HG03060 (cell line): ENCODE data around the gene GRIK4.
"Not testable (repeated sequence)": the region's sequence is repeated elsewhere in the genome, so short reads cannot be mapped to it uniquely, and the experiment has no call there.

Experiments
- ATAC-seq: cut with Tn5 transposase; IDR thresholded peaks from one replicate; pipeline ENCODE4 v1.9.1; 2021; ENCODE audit warnings: low read depth, moderate number of reproducible peaks; ENCODE audit not compliant: unreplicated experiment

Gene GRIK4

DNA sequence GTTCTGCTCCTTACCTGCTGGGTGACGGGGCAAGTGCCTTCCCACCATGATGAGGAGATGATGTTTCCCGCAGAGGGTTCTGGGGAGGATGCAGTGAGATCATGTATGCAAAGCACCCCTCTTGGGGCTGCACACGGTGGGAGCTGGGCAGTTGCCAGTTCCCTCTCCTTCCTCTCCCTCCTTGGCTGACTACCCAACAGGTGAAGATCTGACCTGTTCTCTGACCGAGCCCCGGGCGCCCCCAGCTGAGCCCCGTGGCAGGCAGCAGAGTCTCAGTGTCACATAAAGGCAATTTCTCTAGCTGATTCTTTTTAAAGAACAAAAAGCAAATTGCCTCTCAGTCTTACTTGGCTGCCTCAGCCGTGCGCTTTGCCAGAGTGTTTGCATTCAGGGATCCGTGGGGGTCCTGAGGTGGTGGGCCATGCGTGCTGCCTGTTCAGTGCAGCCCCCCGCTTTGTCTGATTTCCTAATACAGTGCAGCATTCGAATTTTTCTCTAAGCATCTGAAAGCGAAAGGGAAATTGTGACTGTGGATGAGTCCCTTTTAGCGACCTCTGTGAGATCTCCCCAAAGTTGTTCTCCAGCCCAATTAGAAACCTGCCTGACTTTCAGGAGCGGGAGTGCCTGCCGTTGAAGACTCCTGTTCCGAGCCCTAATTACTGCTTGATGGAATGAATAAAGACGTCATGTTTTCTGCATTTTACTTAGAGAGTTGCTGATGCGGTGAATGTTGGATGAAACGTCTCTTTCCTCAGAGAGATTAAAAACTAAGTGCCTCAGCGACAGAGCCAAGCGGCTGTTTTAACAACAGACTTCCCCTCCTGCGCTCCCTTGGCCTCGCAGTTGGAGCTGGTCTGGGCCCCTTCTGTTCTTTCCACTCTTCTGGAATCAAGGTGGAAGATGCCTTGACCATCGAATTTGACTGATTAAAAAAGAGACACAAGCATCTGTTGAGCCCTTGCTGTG lies 86.0 kb downstream of the GRIK4 start:
- ATAC-seq, result no peak

DNA sequence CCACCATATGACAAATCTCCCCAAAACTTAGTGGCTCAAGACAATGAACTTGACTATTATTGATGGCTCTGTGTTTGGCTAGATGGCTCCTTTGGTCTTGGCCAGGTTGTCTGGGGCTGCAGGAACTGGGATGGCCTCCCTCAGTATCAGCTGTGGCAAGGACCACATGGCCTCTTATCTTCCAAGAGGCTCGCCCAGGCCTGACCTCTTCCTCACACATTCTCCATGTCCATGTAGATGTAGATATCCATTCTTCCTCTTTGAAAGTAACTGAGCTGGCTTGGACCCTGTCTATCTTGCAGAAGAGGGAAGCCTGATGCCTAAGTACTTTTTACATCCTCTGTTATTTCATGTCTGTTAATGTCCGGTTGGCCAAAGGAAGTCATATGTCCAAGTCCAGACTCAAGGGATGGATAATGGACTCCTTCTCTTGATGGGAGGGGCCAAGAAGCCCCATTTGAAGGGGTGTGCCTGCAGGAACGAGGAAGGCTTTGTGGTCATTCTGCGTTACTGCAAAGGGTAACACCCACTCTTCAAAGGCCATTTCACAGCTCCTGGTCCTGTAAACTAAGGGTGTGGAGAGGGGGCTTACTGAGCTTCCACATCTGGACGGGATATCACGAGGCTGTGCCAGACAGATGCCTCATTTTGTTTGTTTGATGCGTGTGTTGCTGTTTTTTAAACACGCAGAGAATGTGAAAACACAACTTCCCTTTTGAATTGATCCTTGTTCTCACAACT lies 87.1 kb downstream of the GRIK4 start:
- no peak for ATAC-seq

DNA sequence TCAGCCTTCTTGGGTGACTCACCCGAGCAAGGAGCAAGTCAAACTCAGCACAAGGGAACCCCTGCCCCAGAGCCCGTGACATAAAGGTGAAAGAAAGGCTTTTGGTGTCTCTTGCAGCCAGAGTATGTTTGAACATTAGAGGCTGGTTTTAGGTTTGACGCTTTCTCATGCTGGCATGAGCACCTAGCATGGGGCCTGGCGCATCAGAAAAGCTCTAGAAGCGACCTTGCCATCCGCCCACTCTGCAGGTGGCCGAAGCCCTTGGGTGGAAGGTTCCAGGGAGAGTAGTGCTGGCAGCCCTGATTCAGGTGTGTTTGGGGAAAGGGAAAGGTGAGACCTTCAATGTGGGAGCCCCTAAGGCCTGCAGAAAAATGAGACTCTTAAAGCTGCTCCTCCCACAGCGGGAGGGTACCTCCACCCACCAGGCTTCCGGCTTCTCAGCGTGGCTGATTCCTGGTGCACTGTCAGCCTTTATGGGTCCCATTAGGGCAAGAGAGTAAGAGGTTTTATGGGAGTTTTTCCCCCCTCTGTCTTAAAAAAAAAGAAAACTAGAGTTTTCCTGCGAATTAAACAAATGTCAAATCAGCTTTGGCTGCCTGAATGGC lies 88.4 kb downstream of the GRIK4 start:
- no peak for ATAC-seq

DNA sequence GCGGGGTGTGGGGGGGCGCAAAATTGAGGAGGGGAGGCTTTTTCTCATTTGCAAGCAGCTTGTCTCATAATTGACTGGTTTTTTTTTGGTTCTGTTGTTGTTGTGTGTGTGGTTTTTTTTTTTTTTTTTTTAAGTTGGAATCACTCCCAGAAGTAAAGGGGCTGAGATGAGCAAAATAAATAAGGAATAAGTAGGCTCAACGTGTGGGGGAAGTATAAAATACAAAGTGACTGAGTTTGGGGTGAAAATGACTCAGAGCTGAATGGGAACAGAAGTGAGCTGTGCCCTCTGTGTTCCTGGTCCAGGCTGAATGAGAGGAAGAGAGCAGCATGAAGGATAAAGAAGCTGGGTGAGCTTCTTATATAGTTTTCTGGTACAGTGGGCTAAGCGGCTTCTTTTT lies 90.0 kb downstream of the GRIK4 start:
- no peak for ATAC-seq

DNA sequence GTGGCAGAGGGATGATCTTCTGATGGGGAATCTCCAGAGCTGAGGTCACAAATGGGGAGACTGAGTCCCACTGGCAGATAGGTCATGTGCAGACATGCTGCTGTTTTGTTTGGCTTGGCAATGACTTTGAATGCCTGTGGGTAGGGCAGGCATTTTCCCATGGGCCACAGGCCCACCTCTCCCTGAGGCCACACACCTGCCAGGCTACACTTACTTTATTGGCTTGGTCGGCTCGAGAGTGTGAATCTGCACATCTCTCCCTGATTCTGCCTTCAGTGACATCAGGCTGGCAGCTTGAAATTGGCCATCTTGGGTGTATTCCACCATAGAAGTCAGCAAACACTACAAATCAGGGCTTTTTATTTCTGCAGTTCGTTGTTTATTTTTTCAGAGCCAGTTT lies 91.5 kb downstream of the GRIK4 start:
- no peak for ATAC-seq

DNA sequence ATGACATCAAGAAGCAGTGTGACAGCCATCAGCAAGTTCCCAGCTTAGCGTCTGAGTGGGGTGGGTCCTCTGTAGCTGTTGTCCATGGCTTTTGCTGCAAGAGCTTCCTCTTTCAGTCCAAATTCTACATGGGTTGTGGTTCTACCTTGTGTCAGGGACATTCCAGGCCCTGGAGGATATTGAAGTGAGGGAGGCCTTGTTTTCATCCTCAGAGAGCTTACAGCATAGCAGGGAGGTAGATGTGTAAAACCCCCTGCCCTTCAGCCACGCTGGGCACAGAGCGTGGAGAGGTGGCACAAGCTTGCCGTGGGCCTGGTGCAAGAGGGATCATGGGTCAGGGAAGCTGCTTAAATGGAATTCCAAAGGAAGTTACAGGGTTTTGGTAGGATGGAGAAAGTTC lies 93.9 kb downstream of the GRIK4 start:
- no peak for ATAC-seq

DNA sequence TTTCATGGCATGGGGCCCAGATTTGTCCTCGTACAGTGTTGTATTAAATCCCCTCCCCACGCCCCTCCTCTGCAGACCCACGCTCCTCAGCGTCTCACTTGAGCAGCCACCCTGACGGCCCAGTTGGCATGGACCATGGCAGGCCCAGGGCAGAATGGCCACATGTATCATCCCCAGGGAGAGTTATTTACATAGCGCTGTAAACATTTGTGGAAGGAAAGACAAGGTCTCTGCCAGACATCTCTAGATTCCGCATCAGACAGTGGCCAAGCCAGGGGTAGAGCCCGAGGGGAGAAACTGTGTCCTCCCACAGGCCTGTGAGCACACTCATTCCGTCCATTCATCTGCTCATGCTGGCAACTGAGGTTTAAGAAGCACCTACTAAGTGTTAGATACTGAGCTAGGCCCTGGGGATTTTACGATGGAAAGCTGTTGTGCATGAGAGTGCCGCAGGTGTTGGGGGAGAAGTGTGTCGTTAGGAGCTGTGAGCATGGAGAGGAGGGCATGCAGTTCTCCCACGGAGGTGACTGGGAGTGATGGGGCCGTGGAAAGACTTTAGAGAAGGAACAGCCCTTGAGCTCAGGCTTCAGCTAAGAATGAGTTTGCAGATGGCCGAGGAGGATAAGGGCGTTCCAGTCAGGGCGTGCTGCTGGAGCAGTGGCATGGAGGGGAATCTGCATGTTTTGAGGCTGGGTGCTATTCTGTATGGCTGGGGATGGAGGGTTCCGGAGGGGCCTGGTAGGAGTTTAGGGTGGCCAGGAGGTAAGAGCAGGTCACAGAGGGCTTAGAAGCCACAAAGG lies 94.9 kb downstream of the GRIK4 start:
- no peak for ATAC-seq

DNA sequence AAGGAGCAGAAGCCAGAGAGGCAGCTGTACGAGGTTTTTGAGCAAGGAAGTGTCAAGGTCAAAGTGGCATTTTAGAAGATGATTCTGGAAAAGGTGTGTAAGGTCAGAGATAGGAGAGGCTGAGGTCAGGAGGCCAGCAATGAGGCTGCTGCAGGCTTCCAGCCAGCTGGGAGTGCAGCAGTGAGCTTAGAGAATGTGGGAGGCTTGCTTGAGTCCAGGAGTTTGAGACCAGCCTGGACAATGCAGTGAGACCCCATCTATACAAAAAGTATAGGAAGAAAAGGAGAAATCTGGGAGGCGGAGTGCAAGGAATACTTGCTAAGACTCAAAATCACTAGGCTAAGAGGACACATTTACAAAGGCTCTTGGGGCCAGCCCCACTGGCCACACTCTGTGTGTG lies 96.5 kb downstream of the GRIK4 start:
- ATAC-seq, result no peak

DNA sequence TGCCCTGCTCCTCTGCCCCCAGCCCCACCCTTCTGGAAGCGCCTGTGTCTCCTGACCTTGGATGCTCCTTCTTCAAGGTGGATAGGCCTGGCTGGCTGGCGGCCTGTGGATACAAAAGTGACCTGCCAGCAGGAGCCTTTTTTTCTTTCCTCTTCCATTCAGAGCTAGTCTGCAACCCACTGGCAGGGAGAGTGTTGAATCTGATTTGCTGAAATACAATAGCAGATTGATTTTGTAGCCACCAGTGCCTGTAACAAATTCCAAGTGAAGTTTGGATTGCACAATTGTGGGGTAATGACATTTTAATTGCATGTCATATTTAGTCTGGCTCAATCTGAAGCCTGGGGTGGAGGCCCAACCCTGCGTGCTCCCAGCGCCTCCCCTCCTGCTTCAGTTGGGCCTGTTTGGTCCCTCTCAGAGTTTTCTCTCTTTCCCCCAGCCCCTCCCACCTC lies 97.2 kb downstream of the GRIK4 start:
- no peak for ATAC-seq

DNA sequence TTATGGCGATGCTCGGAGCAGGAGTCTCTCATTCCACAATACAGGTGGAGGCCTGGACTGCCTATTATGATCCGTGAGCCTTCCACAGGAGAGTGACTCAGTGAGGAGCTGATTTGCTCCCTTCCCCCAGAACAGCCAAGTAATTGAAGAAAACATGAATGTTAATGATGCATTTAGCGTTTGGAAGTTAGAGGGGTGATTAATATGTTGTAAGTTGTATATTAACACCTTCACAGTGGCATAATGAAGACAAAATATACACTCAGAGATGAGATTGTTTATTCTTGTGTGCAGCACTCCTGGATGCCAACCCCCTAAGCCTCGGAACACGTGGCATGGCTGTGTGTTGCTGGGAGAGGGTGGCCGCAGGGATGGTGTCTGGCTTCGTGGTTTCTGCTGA lies 98.6 kb downstream of the GRIK4 start:
- ATAC-seq, result no peak

DNA sequence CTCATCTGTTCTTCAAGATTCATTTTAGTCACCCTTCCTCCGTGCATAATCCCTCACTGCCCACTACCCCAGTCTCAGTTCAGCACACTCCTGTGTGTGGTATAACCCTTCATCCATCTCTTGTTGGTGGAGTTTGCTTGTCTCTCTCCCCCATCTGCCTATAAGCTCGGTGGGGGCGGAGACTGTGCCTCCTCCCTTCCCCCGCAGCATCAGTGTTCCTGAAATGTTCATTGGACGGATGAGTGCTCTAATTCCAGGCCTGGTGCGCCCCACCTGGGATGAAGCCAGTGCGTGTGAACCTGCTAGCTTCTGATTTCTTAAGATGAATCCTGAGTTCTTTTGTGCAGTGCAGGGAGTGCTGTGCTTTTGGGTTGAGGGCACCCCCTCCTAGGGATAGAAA lies 100.0 kb downstream of the GRIK4 start:
- ATAC-seq, result no peak

DNA sequence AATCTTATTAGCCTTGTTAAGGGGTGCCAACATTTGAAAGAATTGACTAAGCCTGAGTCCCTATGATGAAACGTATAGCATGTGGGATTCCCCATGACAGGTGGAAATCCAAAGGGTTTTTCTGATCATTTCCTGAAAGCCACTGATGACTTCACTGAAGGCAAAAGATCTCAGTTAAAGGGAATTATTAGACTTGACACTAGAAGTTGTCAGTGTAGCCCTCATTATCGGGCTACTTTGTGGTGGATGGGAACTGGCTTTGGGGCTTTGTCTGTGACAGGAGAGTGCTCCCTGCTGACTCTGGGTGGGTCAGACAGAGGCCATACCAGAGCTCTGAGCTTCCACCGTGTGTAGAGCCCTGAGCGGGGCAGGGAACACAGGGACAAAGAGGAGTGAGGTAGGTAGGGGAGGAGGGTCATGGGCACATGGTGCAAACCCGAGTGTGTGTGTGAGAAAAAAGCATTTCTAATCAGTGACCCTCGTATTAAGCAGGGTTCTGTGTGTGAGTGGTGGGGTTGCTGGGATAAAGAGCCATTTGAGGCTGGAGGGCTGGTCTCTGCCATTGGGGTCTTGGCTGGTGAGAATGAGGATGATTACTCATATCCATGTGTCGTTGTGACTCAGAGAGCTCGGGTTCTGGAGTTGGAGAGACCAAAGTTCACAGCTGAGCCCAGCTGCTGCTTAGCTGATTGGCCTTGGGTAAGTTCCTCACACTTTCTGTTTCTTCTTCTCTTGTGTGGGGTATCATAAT lies 101.1 kb downstream of the GRIK4 start:
- peak; percentile 88 for ATAC-seq

DNA sequence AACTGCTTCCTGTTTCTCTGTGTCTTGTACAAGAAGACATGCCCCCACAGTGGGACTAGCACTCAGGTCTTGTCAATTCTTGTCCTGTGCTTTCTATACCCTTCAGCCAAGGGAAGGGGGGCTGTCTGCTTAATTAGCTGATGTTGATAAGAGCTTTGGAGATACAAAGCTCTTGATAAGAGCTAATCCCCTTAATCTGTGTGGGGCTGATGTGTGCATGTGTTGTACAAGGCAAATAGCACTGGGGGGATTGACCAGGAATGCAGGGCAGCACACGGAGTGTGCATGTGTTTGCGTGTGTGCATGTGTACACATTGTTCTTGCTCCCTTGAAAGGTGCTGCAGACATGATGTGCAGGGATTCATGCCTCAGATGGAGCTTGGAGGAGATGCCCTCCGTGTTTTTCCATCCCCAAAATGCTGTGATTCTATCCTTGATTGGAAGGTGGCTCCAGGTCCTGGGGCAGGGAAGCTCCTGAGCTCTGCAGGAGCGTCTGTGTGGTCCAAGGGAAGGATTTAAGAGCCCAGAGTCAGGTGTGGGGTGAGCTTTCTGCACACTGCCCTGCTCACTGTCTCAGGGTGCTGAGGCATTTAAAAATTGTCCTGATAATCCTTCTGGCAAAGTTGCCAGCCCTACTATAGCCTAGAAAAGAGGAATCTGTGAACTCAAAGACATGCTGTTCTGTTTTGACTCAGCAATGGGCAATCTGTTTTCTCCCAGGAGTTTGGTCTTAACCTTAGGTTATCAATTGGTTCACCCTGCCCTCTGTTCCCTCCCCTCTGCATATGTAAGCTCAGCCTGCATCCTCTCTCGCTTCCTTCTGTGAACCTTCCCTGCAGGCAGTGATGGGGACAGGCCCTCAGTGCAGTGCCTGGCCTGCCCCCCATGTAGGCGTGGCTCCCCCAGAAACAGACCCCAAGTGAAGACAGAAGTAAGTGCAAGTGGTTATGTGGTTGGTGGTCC lies 102.0 kb downstream of the GRIK4 start:
- no peak for ATAC-seq

DNA sequence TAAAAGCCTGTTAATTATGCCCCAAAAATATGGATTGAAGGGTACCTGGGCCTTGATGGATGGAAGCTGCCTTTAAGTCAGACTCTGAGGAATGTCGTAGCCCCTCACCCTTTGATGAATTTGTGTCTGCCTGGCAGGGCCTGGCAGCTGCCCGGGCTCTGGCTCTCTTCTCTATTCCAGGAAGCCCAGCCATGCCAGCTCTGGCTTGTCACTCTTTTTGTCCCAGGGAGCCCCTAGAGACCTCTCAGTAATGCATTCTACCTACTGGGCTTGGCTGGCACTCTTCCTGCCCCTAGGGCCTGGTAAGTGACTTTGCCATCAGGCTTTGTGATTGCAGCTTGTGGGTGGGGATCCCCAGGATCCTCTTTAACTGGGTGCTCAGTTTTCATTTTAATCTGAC lies 103.8 kb downstream of the GRIK4 start:
- no peak for ATAC-seq

DNA sequence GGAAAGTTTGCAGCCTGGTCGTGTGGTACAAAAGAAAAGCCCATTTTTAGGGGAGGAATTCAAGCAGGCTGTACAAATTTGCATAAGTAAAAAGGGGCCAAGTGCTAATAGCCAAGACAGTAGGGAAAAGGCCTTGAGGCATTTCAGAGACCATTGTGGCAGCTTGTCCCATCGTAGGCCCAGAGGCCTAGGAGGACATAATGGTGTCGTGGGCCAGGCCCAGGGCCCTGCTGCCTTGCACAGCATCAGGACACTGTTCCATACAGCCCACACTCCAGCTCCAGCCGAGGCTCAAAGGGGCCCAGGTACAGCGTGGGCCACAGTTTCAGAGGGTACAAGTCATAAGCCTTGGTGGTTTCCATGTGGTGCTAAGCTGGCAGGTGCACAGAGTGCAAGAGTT lies 106.9 kb downstream of the GRIK4 start:
- ATAC-seq, result no peak

DNA sequence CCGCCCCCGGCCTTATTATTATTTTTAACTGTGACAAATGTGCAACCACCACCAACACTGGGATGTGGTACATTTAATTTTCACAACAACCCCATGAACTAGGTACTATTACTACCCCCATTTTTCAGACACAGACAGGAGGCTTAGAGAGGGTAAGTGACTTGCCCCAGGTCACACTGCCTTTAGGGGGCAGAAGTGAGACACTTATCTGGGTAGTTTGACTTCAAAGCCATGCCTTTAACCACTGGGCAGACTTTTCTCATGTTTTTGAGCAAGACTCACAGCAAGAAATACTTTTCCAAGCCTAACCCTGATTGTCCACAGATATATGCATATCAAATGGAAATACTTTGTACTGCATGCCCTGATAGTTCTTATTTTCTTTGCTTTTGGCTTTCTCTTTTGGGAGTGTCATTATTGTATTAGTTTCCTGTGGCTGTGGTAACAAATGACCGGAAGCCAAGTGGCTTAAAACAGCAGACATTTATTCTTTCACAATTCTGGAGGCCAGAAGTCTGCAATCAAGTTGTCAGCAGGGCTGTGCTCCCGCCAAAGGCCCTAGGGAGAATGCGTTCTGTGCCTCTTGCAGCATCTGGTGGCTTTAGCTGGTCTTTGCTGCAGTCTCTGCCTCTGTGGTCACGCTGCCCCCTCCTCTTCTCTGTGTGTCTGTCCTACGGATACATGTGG lies 110.8 kb downstream of the GRIK4 start:
- ATAC-seq, result no peak

DNA sequence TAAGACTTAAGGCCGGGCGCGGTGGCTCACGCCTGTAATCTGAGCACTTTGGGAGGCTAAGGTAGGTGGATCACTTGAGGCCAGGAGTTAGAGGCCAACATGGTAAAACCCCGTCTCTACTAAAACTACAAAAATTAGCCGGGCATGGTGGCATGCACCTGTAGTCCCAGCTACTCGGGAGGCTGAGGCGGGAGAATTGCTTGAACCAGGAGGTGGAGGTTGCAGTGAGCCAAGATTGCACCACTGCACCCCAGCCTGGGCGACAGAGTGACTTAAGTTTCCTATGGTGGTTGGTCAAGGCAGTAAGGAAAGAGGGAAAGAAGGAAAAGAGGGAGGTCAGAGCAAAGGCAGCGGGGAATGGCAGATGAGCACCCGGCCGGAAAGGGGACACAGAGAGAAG lies 113.4 kb downstream of the GRIK4 start:
- not testable (repeated sequence) for ATAC-seq

DNA sequence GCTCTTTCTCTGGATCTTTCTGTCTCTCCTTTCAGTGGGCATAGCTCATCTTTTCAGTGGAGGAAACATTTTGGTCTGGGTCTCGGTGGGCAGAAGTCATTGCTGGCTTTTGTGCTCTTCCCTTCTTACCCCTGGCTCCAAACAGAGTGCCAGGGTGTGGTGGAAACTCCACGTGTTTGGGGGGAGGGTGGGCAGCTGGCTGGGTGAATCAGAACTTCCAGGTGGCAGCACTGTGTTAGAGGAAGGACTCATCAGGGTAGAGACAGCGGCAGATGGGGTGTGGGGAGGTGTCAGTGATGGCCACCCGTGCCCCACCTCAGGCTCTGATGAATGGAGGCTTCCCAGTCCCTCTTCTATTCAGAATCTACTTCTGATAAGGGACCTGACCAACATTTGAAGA lies 114.0 kb downstream of the GRIK4 start:
- ATAC-seq, result no peak
